Fibroblast of lung (primary cell): Measurements from ENCODE around the gene DUS2.

Experiments
- EZH2 ChIP-seq: IDR thresholded peaks from 2 replicates; pipeline ENCODE4 v1.5.1; 2012; ENCODE audit warnings: low read length, control low read depth, mild to moderate bottlenecking; ENCODE audit errors: missing control alignments
- TF ChIP-seq, protein P1 (sequence below), 2 donors: IDR thresholded peaks in 1 of 2; conservative IDR thresholded peaks in 1 of 2; 1 replicate in 1 of 2; 2 replicates in 1 of 2; pipeline ENCODE4 v1.5.1; 2011 to 2012; ENCODE audit warnings: low read length in 2 of 2, control low read depth in 1 of 2, inconsistent platforms in 1 of 2, low read depth in 1 of 2, mild to moderate bottlenecking in 1 of 2

DNA sequence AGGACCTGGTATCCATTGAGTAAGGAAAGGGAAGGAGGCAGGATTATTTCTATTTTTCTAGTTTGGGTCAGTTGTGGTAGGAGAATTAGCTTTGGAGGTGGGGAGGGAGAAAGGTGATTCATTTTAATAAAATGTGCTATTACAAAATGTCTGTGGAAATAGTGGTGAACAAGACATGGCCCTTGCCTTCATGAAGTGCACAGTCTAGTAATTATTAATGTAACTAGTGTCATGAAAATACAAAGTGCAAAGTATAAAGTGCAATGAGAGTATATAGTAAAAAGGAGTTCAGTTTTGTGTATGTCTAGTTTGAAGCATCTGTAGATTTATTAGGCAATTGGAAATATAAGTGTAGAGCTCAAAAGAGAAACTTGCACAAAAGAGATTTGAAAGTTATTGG is 74.0 kb downstream of the DUS2 start:
- TF ChIP-seq, protein P1, sequence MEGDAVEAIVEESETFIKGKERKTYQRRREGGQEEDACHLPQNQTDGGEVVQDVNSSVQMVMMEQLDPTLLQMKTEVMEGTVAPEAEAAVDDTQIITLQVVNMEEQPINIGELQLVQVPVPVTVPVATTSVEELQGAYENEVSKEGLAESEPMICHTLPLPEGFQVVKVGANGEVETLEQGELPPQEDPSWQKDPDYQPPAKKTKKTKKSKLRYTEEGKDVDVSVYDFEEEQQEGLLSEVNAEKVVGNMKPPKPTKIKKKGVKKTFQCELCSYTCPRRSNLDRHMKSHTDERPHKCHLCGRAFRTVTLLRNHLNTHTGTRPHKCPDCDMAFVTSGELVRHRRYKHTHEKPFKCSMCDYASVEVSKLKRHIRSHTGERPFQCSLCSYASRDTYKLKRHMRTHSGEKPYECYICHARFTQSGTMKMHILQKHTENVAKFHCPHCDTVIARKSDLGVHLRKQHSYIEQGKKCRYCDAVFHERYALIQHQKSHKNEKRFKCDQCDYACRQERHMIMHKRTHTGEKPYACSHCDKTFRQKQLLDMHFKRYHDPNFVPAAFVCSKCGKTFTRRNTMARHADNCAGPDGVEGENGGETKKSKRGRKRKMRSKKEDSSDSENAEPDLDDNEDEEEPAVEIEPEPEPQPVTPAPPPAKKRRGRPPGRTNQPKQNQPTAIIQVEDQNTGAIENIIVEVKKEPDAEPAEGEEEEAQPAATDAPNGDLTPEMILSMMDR (conservative IDR thresholded peaks at IDR 0.05 in 1 of 2, IDR thresholded peaks at IDR 0.05 in 1 of 2; ENCODE audit: low read depth in 1 of 2, low read length in 2 of 2) = no peak
- no peak for TF ChIP-seq EZH2
